Suppressor macrophage (primary cell): ENCODE results near the gene BHLHE23.
"Not testable (repeated sequence)": the region's sequence is repeated elsewhere in the genome, so short reads cannot be mapped to it uniquely, and the experiment has no call there.

Source experiments
- DNase-seq, 4 experiments: peaks; one replicate each; pipeline ENCODE4 v3.0.0-alpha.2; 2020 to 2022

Gene BHLHE23

GRCh38 chr20:63042448-63043071, 35.8 kb upstream of the BHLHE23 start:
- DNase-seq: peak in 1 of 4 experiments; percentile 17

DNA sequence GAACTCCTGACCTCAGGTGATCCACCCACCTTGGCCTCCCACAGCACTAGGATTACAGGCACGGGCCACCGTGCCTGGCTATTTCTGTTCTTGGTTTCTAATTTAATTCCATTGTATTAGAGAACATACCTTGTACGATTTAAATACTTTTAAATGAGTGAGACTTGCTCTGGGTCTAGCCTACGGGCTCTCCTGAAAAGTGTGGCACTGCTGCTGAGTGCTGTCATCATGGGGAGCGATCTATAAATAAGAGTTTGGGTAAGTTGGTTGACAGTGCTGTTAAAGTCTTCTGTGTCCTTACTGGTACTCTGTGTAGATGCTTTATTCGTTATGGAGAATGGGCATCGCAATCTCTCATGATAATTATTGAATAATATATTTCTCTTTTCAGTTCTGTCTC, 35.0 kb upstream of the BHLHE23 start:
- DNase-seq: no peak

DNA sequence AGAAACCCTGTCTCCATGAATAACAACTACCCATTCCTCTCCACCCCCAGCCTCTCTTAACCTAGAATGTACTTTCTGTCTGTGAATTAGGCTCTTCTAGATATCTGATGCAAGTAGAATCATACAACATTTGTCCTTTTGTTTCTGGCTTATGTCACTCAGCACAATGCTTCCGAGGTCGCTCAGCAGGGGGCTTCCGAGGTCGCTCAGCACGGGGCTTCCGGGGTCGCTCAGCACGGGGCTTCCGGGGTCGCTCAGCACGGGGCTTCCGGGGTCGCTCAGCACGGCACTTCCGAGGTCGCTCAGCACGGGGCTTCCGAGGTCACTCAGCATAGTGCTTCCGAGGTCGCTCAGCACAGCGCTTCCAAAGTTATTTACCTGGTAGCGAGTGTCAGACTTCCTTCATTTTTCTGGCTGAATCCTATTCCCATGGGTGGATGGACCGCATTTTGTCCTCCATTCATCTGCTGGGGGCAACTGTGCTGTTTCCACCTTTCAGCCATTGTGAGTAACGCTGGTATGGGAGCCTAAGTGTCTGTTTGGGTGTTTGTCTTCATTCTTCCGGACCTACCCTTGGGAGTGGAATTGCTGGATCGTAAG, 31.0 kb upstream of the BHLHE23 start:
- no peak for DNase-seq

DNA sequence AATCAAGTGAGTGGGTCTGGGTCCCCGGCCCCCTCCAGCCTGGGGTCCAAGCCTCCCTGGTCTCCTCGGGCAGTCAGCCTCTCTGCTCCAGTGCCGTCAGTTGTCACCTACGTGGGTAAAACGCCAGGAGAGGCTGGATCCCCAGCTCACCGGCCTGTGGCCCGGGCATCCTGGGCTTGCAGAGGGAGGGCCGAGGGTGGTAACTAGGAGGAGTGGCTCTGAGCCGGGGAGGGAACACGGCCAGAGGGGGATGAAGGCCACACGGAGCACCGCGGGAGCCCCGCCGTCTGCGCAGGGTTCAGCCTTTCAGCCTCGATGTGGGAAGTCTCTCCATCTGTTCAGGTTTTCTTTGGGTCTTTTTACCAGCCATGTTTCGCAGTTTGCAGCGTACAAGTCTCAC, 29.5 kb upstream of the BHLHE23 start:
- DNase-seq: no peak

DNA sequence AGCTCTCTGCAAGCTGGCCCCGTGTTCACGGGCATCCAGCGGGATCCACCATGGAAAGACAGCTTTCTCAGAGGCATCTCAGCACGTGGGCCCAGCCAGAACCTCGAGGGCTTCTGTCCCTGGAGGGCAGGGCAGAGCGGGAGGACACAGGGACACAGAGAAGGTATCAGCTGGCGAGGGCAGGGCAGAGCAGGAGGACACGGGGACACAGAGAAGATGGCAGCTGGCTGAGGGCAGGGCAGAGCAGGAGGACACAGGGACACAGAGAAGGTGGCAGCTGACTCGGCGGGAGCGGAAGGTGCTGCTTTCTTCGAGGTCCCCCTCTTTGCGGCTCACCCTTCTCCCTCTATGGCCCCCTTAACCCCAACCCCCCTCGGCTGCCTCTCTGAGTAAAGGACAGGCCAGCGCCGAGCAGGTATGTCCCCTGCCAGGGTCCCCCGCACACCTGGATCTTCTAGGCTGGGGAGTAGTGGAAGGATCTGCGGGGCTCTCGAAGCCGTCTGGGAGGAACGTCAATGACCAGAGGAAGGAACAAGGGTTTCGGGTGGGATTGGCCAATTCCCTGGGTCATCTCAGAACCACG, 28.9 kb upstream of the BHLHE23 start:
- no peak for DNase-seq

DNA sequence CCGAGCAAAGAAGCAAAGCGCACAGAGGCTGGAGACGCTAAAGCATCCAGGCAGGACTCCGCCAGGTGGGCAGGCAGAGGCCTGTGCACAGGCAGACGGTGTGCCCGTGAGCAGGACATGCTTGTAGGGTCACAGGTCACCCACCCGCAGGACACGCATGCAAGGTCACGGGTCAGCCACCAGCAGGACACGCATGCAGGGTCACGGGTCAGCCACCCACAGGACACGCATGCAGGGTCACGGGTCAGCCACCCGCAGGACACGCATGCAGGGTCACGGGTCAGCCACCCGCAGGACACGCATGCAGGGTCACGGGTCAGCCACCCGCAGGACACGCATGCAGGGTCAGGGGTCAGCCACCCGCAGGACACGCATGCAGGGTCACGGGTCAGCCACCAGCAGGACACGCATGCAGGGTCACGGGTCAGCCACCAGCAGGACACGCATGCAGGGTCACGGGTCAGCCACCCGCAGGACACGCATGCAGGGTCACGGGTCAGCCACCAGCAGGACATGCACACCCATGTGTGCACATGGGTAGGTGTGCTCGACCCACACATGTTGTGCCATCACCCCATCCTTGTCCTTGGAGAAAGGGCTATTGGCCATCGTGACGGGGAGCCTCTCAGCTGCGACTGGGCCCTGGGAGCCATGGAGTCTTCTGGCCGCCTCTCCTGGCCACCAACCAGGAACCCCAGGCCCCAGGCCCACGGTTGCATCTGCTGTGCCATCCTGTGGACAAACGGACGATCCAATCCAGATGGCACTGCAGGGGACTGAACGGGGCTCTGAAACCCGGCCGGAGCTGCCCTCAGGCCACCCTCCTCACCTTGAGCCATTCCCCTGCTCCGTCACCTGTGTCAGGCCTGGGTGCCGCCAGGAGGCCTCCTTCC, 28.2 kb upstream of the BHLHE23 start:
- DNase-seq: not testable (repeated sequence)

- DNase-seq: no peak
These were observed 27.3 kb upstream of the BHLHE23 start for GRCh38 chr20:63033794-63034709.

- DNase-seq: peak in 3 of 4 experiments; percentile 8 to 36 (median 18)
These were observed 26.4 kb upstream of the BHLHE23 start for GRCh38 chr20:63032861-63033793.

DNA sequence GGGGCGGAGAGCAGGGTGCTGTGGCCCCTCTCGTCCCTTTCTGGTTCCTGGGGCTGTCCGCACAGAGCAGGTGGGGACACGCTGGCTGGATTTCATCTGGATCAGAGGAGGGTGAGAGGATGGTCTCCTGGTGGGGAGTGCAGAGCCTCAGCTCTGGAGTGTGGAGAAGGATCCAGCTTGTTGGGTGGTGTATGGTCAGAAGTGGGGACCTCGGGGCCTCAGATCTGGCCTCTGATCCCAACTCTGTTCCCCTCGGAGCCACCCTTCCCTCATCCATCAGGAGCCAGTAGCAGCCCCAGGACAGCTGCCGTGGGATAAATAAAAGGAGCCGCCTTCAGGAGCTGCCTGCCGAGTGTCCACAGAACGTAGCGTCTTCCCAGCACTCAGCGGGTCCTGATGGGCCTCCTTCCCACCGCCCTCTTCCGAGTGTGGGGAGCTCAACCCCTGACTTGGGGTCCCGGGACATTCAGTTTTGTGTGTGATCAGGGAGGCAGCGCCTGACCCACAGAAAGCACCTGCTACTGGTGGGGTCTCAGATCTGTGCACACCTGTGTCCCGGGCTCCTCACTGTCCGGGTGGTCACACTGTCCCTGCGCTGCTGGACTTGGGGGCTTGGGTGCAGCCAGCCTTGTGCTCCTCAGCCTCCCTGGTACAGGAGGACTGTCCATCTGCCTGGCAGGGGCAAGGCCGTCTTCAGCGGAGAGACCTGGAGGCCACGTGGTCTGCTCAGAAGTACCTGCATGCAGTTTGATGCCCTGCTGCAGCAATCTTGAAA, 25.4 kb upstream of the BHLHE23 start:
- no peak for DNase-seq

GRCh38 chr20:63031251-63032014, 24.7 kb upstream of the BHLHE23 start:
- no peak for DNase-seq

DNA sequence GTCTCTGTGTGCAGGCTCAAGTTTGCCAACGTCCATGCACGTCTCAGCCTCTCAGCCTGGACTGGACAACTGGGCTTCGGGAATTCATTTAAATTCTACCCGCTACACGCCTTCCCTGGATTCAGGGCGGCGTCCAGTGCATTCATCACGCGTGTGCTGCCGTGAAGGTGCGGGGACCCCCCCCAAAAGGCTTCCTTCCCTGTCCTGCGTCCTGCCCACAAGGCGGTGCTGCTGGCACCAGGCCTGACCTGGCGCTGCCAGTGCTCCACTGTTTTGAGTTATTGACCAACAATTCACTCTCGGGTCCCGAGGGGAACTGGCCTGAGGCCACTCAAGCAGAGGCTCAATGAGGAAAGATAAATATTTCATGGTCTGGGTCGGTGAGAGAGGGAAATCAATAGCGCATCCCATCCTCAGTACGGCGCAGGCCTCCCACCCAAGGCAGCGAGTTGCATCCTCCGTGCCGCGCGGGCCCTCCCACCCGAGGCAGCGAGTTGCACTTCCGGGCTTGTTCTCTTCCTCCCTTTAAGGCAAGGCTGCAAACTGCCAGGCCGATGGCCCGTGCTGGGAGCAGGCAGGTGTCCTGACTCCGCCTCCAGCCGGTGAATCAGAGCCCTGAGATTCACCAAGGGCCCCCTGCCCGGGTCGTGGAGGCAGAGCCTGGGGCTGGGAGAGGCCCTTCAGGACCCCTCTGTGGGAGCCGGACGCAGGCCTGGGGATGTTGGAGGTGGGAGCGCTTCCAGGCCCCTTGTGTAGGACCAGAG, 22.8 kb upstream of the BHLHE23 start:
- DNase-seq: no peak

DNA sequence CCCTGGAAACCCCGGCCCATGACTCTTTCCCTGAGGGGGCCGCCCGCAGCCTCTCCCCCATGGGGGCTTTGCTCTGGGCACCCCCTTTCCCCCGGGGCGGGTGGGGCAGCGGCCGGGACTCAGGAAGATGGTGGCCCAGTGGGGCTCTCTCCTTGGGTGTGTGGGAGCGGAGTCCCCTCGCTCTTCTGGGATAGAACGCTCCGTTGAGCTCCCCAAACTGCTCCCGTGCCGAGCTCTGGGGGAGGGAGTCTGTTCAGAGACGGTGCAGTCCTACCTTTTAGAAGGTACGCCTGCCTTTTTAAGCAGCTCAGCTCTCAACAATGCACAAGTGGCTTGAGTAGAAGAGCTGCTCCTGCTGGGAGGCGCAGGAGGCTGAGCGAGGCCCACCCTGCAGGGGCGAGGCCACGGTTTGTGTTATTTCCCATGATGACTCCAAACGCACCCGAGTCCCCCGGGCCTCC, 21.7 kb upstream of the BHLHE23 start:
- no peak for DNase-seq

DNA sequence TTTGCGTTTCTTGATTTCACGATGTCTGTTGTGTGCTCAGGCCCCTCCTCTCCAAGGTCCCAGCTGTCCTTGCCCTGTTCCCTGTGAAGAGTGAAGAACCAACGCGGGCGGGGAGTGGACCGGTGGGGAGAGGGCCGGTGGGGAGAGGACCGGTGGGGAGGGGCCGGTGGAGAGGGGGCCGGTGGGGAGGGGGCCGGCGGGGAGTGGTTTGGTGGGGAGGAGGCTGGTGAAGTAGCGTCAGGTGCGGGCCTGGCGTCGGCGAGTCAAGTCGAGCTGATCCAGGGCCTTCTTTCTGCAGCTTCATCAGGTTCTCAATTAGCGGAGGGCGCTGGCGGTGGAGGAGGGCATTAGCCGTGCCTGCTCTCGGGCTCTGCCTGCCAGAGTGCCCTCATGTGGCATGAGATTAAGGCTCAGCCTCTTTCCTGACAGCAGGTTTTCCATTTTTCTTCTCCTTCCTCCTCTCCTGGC, 21.2 kb upstream of the BHLHE23 start:
- peak in 3 of 4 experiments; percentile 28 to 44 (median 28) for DNase-seq

DNA sequence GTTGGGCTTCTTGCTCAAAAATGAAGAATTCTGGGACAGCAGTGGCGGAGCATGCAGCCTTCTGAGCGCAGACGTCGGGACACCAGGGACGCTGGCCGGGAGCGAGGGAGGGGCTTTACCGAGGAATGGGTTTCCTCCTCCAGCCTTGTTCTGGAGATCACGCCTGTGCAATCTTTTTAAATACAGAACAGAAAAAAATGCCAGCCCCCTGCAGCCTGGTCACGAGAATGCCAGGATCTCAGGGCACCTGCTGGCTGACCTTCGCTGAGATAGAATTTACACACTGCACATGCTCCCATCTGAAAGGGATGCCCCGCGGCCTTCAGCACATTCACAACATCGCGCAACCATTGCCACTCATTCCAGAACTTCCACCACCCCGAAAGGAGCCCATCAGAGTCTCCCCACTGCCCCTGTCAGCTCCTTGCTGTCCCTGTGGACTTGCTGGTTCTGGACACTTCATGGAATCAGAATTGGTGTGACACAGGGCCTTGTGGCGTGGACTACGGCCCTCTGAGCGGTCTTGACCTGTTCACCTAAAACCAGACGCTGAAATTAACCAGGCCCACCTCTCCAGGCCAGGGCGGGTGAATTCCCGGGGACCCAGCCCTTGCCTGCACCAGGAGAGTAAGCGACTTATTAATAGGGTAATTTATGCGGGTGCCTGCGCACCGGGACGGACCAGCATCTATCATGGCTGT, 20.6 kb upstream of the BHLHE23 start:
- DNase-seq: no peak

DNA sequence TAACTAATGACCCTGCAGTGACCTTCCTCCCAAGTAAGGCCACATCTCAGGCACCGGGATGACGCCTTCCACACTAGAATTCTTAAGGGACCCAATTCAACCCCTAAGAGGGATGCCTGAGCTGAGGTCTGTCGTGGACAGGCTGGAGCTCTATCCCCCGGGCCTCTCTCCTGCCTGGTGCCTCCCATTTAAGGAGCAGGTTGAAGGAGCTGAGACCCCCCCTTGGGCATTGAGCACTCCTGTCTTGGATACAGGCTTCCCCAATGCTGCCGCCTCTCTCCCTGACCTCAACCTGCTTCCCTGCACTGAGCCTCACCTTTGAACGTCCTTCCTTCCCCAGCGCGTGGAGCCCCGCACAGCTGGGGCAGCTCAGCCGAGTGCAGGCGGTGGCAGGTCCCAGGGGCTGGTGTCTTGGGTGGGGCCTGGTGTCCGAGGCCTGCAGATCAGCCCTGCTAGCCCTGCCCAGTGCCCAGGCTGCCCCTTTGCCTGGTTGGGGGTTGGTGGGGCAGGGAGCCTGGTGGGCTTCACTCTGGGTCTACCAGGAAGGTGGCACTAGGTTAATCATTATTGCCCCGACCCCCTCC, 19.9 kb upstream of the BHLHE23 start:
- DNase-seq: no peak

- peak; percentile 83 to 90 (median 87) for DNase-seq
These were observed 19.0 kb upstream of the BHLHE23 start for GRCh38 chr20:63025534-63026331.
